ENCODE measurements around the gene FAM149A. TPM values are rescaled to one million over a fixed set of nuclear protein-coding genes. Genes with fewer than 3 reads are reported as not detected.

The FAM149A gene
- total and polyA plus RNA-seq, 2 experiments from 2014 or later = 10.8 to 13.3 TPM

DNA sequence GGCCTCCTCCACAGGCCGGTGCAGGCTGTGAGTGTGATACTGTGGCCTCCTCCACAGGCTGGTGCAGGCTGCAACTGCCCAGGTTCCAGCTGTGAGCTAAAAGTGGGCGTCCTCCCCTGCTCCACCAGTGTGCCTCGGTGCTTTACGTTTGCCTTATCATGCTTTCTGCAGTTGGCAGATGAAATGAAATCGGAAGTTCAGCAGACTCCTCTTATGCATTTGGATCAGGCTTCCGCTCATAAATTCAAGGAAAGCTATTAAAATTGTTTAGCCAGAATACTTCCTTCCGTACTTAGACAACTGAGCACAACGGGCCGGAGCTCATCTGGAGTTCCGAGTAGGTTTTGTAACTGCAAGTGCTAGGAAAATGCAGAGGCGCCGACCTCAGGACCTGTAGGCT lies 98.9 kb downstream of the FAM149A start:
- Histone ChIP-seq H3K4me2 (no peak overlapping the region), H3K79me2 (replicated peaks; ENCODE audit: insufficient read depth) (no peaks in the 10 kb centered on the region), H3K27me3 (ENCODE audit: insufficient read depth) (no peaks in the 10 kb centered on the region), H2AFZ (peak overlapping the region; percentile 65), H3F3A (replicated peaks; ENCODE audit: low read depth) (peaks cover 18% of the 10 kb centered on the region; the same call in 1 of the 2 replicates), H3K4me3 (no peak overlapping the region), H4K20me1 (replicated peaks; ENCODE audit: insufficient read depth) (no peaks in the 10 kb centered on the region), H3K36me3 (ENCODE audit: insufficient read depth) (no peaks in the 10 kb centered on the region), H3K9me2 (ENCODE audit: insufficient read depth) (no peaks in the 10 kb centered on the region), H3K4me1 (ENCODE audit: insufficient read depth) (peaks cover 10% of the 10 kb centered on the region; the same call in 1 of the 2 replicates), H3K27ac (ENCODE audit: low read depth) (0 out of 2 replicates have a peak overlapping the region, but pooled peaks have one; percentile 56)
- H3K9me3 Mint-ChIP-seq = no peaks in the 10 kb centered on the region
- no peaks in the 10 kb centered on the region for H3K27me3 Mint-ChIP-seq (ENCODE audit: insufficient read depth, low read depth, poor library complexity)
- peaks cover 21% of the 10 kb centered on the region for H3K4me1 Mint-ChIP-seq
- no peak for DNase-seq (ENCODE audit: low spot score)
- H3K36me3 Mint-ChIP-seq (ENCODE audit: low read depth) = peaks cover 14% of the 10 kb centered on the region
- no peak overlapping the region for H3K27ac Mint-ChIP-seq
- peak; percentile 32 for ATAC-seq
- TF ChIP-seq POLR2AphosphoS5 (IDR thresholded peaks at IDR 0.05; ENCODE audit: low read depth) (no peak), EZH2 (IDR thresholded peaks at IDR 0.05; ENCODE audit: low read depth, unreplicated experiment) (no peak), CREB1 (CRISPR knock-in tag; IDR thresholded peaks at IDR 0.05; ENCODE audit: low read depth) (no peak), EZH2phosphoT487 (IDR thresholded peaks at IDR 0.05; ENCODE audit: unreplicated experiment) (no peak), NANOG (IDR thresholded peaks at IDR 0.05; ENCODE audit: borderline replicate concordance) (no peak), ZNF114 (CRISPR knock-in tag; IDR thresholded peaks at IDR 0.05) (no peak), ZNF331 (CRISPR knock-in tag; IDR thresholded peaks at IDR 0.05; ENCODE audit: low read depth) (no peak), JUNB (IDR thresholded peaks at IDR 0.05; ENCODE audit: unreplicated experiment) (no peak), STAT1 (IDR thresholded peaks at IDR 0.05; ENCODE audit: unreplicated experiment) (no peak)
- TF ChIP-seq, protein P1, sequence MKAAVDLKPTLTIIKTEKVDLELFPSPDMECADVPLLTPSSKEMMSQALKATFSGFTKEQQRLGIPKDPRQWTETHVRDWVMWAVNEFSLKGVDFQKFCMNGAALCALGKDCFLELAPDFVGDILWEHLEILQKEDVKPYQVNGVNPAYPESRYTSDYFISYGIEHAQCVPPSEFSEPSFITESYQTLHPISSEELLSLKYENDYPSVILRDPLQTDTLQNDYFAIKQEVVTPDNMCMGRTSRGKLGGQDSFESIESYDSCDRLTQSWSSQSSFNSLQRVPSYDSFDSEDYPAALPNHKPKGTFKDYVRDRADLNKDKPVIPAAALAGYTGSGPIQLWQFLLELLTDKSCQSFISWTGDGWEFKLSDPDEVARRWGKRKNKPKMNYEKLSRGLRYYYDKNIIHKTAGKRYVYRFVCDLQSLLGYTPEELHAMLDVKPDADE (IDR thresholded peaks at IDR 0.05) = no peak
- TF ChIP-seq, protein P2, sequence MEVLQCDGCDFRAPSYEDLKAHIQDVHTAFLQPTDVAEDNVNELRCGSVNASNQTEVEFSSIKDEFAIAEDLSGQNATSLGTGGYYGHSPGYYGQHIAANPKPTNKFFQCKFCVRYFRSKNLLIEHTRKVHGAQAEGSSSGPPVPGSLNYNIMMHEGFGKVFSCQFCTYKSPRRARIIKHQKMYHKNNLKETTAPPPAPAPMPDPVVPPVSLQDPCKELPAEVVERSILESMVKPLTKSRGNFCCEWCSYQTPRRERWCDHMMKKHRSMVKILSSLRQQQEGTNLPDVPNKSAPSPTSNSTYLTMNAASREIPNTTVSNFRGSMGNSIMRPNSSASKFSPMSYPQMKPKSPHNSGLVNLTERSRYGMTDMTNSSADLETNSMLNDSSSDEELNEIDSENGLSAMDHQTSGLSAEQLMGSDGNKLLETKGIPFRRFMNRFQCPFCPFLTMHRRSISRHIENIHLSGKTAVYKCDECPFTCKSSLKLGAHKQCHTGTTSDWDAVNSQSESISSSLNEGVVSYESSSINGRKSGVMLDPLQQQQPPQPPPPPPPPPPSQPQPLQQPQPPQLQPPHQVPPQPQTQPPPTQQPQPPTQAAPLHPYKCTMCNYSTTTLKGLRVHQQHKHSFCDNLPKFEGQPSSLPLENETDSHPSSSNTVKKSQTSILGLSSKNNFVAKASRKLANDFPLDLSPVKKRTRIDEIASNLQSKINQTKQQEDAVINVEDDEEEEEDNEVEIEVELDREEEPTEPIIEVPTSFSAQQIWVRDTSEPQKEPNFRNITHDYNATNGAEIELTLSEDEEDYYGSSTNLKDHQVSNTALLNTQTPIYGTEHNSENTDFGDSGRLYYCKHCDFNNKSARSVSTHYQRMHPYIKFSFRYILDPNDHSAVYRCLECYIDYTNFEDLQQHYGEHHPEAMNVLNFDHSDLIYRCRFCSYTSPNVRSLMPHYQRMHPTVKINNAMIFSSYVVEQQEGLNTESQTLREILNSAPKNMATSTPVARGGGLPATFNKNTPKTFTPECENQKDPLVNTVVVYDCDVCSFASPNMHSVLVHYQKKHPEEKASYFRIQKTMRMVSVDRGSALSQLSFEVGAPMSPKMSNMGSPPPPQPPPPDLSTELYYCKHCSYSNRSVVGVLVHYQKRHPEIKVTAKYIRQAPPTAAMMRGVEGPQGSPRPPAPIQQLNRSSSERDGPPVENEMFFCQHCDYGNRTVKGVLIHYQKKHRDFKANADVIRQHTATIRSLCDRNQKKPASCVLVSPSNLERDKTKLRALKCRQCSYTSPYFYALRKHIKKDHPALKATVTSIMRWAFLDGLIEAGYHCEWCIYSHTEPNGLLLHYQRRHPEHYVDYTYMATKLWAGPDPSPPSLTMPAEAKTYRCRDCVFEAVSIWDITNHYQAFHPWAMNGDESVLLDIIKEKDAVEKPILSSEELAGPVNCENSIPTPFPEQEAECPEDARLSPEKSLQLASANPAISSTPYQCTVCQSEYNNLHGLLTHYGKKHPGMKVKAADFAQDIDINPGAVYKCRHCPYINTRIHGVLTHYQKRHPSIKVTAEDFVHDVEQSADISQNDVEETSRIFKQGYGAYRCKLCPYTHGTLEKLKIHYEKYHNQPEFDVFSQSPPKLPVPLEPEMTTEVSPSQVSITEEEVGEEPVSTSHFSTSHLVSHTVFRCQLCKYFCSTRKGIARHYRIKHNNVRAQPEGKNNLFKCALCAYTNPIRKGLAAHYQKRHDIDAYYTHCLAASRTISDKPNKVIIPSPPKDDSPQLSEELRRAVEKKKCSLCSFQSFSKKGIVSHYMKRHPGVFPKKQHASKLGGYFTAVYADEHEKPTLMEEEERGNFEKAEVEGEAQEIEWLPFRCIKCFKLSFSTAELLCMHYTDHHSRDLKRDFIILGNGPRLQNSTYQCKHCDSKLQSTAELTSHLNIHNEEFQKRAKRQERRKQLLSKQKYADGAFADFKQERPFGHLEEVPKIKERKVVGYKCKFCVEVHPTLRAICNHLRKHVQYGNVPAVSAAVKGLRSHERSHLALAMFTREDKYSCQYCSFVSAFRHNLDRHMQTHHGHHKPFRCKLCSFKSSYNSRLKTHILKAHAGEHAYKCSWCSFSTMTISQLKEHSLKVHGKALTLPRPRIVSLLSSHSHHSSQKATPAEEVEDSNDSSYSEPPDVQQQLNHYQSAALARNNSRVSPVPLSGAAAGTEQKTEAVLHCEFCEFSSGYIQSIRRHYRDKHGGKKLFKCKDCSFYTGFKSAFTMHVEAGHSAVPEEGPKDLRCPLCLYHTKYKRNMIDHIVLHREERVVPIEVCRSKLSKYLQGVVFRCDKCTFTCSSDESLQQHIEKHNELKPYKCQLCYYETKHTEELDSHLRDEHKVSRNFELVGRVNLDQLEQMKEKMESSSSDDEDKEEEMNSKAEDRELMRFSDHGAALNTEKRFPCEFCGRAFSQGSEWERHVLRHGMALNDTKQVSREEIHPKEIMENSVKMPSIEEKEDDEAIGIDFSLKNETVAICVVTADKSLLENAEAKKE (CRISPR knock-in tag; IDR thresholded peaks at IDR 0.05) = no peak
- TF ChIP-seq, protein P3, sequence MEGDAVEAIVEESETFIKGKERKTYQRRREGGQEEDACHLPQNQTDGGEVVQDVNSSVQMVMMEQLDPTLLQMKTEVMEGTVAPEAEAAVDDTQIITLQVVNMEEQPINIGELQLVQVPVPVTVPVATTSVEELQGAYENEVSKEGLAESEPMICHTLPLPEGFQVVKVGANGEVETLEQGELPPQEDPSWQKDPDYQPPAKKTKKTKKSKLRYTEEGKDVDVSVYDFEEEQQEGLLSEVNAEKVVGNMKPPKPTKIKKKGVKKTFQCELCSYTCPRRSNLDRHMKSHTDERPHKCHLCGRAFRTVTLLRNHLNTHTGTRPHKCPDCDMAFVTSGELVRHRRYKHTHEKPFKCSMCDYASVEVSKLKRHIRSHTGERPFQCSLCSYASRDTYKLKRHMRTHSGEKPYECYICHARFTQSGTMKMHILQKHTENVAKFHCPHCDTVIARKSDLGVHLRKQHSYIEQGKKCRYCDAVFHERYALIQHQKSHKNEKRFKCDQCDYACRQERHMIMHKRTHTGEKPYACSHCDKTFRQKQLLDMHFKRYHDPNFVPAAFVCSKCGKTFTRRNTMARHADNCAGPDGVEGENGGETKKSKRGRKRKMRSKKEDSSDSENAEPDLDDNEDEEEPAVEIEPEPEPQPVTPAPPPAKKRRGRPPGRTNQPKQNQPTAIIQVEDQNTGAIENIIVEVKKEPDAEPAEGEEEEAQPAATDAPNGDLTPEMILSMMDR (conservative IDR thresholded peaks at IDR 0.05; ENCODE audit: low read depth in 2 of 2) = no peak
- TF ChIP-seq, protein P4, sequence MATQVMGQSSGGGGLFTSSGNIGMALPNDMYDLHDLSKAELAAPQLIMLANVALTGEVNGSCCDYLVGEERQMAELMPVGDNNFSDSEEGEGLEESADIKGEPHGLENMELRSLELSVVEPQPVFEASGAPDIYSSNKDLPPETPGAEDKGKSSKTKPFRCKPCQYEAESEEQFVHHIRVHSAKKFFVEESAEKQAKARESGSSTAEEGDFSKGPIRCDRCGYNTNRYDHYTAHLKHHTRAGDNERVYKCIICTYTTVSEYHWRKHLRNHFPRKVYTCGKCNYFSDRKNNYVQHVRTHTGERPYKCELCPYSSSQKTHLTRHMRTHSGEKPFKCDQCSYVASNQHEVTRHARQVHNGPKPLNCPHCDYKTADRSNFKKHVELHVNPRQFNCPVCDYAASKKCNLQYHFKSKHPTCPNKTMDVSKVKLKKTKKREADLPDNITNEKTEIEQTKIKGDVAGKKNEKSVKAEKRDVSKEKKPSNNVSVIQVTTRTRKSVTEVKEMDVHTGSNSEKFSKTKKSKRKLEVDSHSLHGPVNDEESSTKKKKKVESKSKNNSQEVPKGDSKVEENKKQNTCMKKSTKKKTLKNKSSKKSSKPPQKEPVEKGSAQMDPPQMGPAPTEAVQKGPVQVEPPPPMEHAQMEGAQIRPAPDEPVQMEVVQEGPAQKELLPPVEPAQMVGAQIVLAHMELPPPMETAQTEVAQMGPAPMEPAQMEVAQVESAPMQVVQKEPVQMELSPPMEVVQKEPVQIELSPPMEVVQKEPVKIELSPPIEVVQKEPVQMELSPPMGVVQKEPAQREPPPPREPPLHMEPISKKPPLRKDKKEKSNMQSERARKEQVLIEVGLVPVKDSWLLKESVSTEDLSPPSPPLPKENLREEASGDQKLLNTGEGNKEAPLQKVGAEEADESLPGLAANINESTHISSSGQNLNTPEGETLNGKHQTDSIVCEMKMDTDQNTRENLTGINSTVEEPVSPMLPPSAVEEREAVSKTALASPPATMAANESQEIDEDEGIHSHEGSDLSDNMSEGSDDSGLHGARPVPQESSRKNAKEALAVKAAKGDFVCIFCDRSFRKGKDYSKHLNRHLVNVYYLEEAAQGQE (IDR thresholded peaks at IDR 0.05; ENCODE audit: unreplicated experiment) = no peak
- no peak overlapping the region for H3K4me3 Mint-ChIP-seq
